Testis (tissue), 2 donors: ENCODE data around the gene MAP3K20.
"Not testable (repeated sequence)": the region's sequence is repeated elsewhere in the genome, so short reads cannot be mapped to it uniquely, and the experiment has no call there.

Source experiments
- CTCF ChIP-seq, 3 experiments: fragments of 450-650 bp in 2 of 3; fragments of 200-600 bp in 1 of 3; sonication (generic) in 1 of 3; IDR thresholded peaks; one replicate each; pipeline ENCODE4 v1.5.1; 2016 to 2019; ENCODE audit warnings: antibody characterized with exemption in 3 of 3, mild to moderate bottlenecking in 2 of 3, moderate library complexity in 1 of 3
- POLR2A ChIP-seq: fragments of 450-650 bp; IDR thresholded peaks from one replicate; pipeline ENCODE4 v1.6.1; 2017; ENCODE audit warnings: antibody characterized with exemption, mild to moderate bottlenecking, moderate library complexity

DNA sequence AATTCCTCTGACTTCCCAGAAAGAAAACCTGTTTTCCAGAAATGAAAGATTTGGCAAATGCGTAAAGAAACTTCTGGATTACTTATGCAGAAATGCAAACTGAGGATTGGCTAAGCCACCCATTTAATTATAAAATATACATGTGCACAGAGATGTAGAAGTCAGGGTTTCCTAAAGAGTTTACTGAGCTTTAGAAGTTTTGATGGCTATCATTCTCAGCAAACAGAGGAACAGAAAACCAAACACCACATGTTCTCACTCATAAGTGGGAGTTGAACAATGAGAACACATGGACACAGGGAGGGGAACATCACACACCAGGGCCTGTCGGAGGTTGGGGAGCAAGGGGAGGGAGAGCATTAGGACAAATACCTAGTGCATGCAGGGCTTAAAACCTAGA, 37.4 kb upstream of the MAP3K20 start:
- TF ChIP-seq POLR2A; CTCF (IDR thresholded peaks at IDR 0.05): not testable (repeated sequence)
